NCI-H2196 (cell line): Measurements from ENCODE around the gene NIFK.
A peak's percentile ranks its signal among the peaks of the same experiment; 100 is the strongest.
"Not testable (repeated sequence)": the region's sequence is repeated elsewhere in the genome, so short reads cannot be mapped to it uniquely, and the experiment has no call there.

ENCODE experiments used
- DNase-seq: peaks from one replicate; lab custom pipeline; 2025; ENCODE audit not compliant: unreplicated experiment; lab: John Stamatoyannopoulos, UW

NIFK gene

GRCh38 chr2:121697108-121697631 is 39.5 kb downstream of the NIFK start:
- no peak for DNase-seq

GRCh38 chr2:121696410-121696930 is 40.2 kb downstream of the NIFK start:
- no peak for DNase-seq

- no peak for DNase-seq
Observed at GRCh38 chr2:121695171-121695451, 41.6 kb downstream of the NIFK start.

- DNase-seq = no peak
Observed at GRCh38 chr2:121694398-121695170, 42.1 kb downstream of the NIFK start.

- not testable (repeated sequence) for DNase-seq
Observed at GRCh38 chr2:121690572-121690971, 46.1 kb downstream of the NIFK start.

GRCh38 chr2:121690095-121690494 is 46.6 kb downstream of the NIFK start:
- DNase-seq = no peak

GRCh38 chr2:121689356-121689755 is 47.3 kb downstream of the NIFK start:
- DNase-seq = peak; percentile 20

GRCh38 chr2:121688820-121689219 is 47.9 kb downstream of the NIFK start:
- no peak for DNase-seq

- no peak for DNase-seq
Observed at GRCh38 chr2:121686902-121687301, 49.8 kb downstream of the NIFK start.

- DNase-seq = no peak
Observed at GRCh38 chr2:121686218-121686617, 50.5 kb downstream of the NIFK start.

- no peak for DNase-seq
Observed at GRCh38 chr2:121682396-121683298, 54.0 kb downstream of the NIFK start.

- DNase-seq = no peak
Observed at GRCh38 chr2:121677855-121678254, 58.8 kb downstream of the NIFK start.
